SK-N-MC (cell line): ENCODE measurements around the gene KIF16B.
"Not testable (repeated sequence)": the region's sequence is repeated elsewhere in the genome, so short reads cannot be mapped to it uniquely, and the experiment has no call there.

Source experiments
- DNase-seq: peaks from one replicate; pipeline ENCODE4 v3.0.0-alpha.2; 2011; ENCODE audit warnings: low read depth, low spot score
- H3K27ac ChIP-seq: fragments of 200-600 bp; sonication (generic); 2 replicates; pipeline ENCODE4 v1.5.1; 2016; ENCODE audit warnings: mixed run types
- H3K36me3 ChIP-seq: fragments of 200-600 bp; sonication (generic); 2 replicates; pipeline ENCODE4 v1.6.1; 2017; ENCODE audit warnings: antibody characterized with exemption, low read length, mixed read lengths; ENCODE audit not compliant: insufficient read depth
- H3K4me3 ChIP-seq: fragments of 200-600 bp; sonication (generic); 2 replicates; pipeline ENCODE4 v1.5.1; 2016
- H3K9ac ChIP-seq: fragments of 200-600 bp; sonication (generic); 2 replicates; pipeline ENCODE4 v1.8.0; 2017; ENCODE audit warnings: mixed run types, mixed read lengths; ENCODE audit not compliant: insufficient read length
- H3K9me3 ChIP-seq: fragments of 200-600 bp; sonication (generic); 2 replicates; pipeline ENCODE4 v1.6.1; 2017; ENCODE audit warnings: low read depth, mild to moderate bottlenecking, antibody characterized with exemption, low read length, moderate library complexity, mixed read lengths
- EZH2 ChIP-seq: fragments of 200-600 bp; sonication (generic); IDR thresholded peaks from one replicate; pipeline ENCODE4 v1.6.1; 2017; ENCODE audit warnings: antibody characterized with exemption
- FOXP2 ChIP-seq: optimal IDR thresholded peaks from 2 replicates; pipeline ENCODE3; 2011; ENCODE audit warnings: mild to moderate bottlenecking, moderate library complexity; ENCODE audit not compliant: insufficient read depth; ENCODE audit errors: extremely low read length, control extremely low read depth
- POLR2AphosphoS5 ChIP-seq: IDR thresholded peaks from 2 replicates; pipeline ENCODE4 v1.6.1; 2012; ENCODE audit warnings: mild to moderate bottlenecking, low read depth, low read length, borderline replicate concordance

The KIF16B gene

GRCh38 chr20:16526433-16527380 lies 46.5 kb downstream of the KIF16B start:
- Histone ChIP-seq H3K9me3 (no peaks in the 10 kb centered on the region), H3K4me3 (no peak overlapping the region), H3K9ac (no peak overlapping the region), H3K36me3 (no peaks in the 10 kb centered on the region), H3K27ac (no peak overlapping the region)
- TF ChIP-seq POLR2AphosphoS5 = no peak
- TF ChIP-seq EZH2 = no peak
- TF ChIP-seq FOXP2 = no peak
- no peak for DNase-seq

- H3K27ac ChIP-seq, H3K4me3 ChIP-seq, DNase-seq, H3K9ac ChIP-seq, H3K9me3 ChIP-seq, H3K36me3 ChIP-seq: not testable (repeated sequence)
These were observed 50.6 kb downstream of the KIF16B start for GRCh38 chr20:16522651-16523050.

GRCh38 chr20:16520154-16520553 lies 53.1 kb downstream of the KIF16B start:
- no peak for DNase-seq
- Histone ChIP-seq H3K9me3 (no peaks in the 10 kb centered on the region), H3K9ac (no peak overlapping the region), H3K27ac (no peak overlapping the region), H3K36me3 (no peaks in the 10 kb centered on the region), H3K4me3 (no peak overlapping the region)
- TF ChIP-seq POLR2AphosphoS5 = no peak
- no peak for TF ChIP-seq FOXP2
- TF ChIP-seq EZH2 = no peak

- DNase-seq, H3K4me3 ChIP-seq, H3K27ac ChIP-seq, H3K36me3 ChIP-seq, H3K9ac ChIP-seq, H3K9me3 ChIP-seq: not testable (repeated sequence)
These were observed 53.6 kb downstream of the KIF16B start for GRCh38 chr20:16519673-16520072.

- DNase-seq = no peak
- Histone ChIP-seq H3K9ac (no peak overlapping the region), H3K4me3 (no peak overlapping the region), H3K9me3 (no peaks in the 10 kb centered on the region), H3K27ac (no peak overlapping the region), H3K36me3 (no peaks in the 10 kb centered on the region)
- TF ChIP-seq FOXP2 = no peak
- no peak for TF ChIP-seq EZH2
- no peak for TF ChIP-seq POLR2AphosphoS5
These were observed 54.5 kb downstream of the KIF16B start for GRCh38 chr20:16518784-16519084.

- no peak overlapping the region for H3K4me3 ChIP-seq
- no peaks in the 10 kb centered on the region for H3K36me3 ChIP-seq
- no peak for TF ChIP-seq EZH2
- no peak for DNase-seq
- no peak overlapping the region for H3K27ac ChIP-seq
- H3K9me3 ChIP-seq = no peaks in the 10 kb centered on the region
- H3K9ac ChIP-seq = no peak overlapping the region
These were observed 55.1 kb downstream of the KIF16B start for GRCh38 chr20:16517946-16518783.

- TF ChIP-seq FOXP2 (no peak), EZH2 (no peak), POLR2AphosphoS5 (no peak)
- DNase-seq = no peak
- Histone ChIP-seq H3K9ac (no peak overlapping the region), H3K9me3 (no peaks in the 10 kb centered on the region), H3K36me3 (no peaks in the 10 kb centered on the region), H3K27ac (no peak overlapping the region), H3K4me3 (no peak overlapping the region)
These were observed 56.5 kb downstream of the KIF16B start for GRCh38 chr20:16516794-16517193.

- no peak overlapping the region for H3K9ac ChIP-seq
- H3K4me3 ChIP-seq = no peak overlapping the region
- no peak for DNase-seq
- H3K36me3 ChIP-seq = peaks cover 5% of the 10 kb centered on the region; the same call in 1 of the 2 replicates
- no peaks in the 10 kb centered on the region for H3K9me3 ChIP-seq
- peak overlapping the region; percentile 47; the same call in 1 of the 2 replicates for H3K27ac ChIP-seq
- no peak for TF ChIP-seq EZH2
- no peak for TF ChIP-seq FOXP2
- no peak for TF ChIP-seq POLR2AphosphoS5
These were observed 58.2 kb downstream of the KIF16B start for GRCh38 chr20:16515046-16515445.
